ENCODE data around the gene UPK3B. TPM values are rescaled to one million over a fixed set of nuclear protein-coding genes. Genes with fewer than 3 reads are reported as not detected.
"Not testable (repeated sequence)": the region's sequence is repeated elsewhere in the genome, so short reads cannot be mapped to it uniquely, and the experiment has no call there.

The UPK3B gene
- total RNA-seq, 4 donors from 2014 or later, result 3.0 to 11.6 (median 4.9) TPM; not detected in 1

DNA sequence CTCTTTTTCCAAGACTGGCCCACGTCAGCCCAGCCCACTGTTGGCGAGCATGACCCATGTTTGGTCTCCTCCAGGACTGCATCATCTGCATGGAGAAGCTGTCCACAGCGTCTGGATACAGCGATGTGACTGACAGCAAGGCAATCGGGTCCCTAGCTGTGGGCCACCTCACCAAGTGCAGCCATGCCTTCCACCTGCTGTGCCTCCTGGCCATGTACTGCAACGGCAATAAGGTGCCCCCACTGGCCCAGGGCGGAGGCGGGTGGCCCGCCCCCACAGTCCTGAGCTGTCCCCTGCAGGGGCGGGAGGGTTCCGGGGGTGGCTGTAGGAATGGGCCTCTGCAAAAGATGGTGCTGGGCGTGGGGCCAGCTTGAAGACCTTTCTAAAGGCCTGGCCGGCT, 8.1 kb upstream of the UPK3B start:
- H3K9me3 ChIP-seq; H3K4me3 ChIP-seq; H3K4me1 ChIP-seq; intact Hi-C loops (cut with DNase I; ENCODE audit: low total_unique reads); DNase-seq; H3K27me3 ChIP-seq; H3K27ac ChIP-seq: not testable (repeated sequence)
- WGBS, 2 donors (ENCODE audit: low coverage in 1 of 2), result 80% methylated on average over 13 of the region's 13 CpGs; no CpG with 5 or more reads in 1 of the 2 donors
- in situ Hi-C loops (cut with MboI; ENCODE audit: low pct_ligation_motif_present in 1 of 4, low pct_unique_long_range_greater_than_20kb in 1 of 4, low sequenced_read_pairs in 3 of 4), result loop anchor here in 1 of 4 donors (25.0 kb wide), 1 partner anchor 510 kb away; no protein-coding TSS in a partner anchor
- H3K36me3 ChIP-seq, result peaks cover 0 to 21% (median 2%) of the 10 kb centered on the region in 4 donors

DNA sequence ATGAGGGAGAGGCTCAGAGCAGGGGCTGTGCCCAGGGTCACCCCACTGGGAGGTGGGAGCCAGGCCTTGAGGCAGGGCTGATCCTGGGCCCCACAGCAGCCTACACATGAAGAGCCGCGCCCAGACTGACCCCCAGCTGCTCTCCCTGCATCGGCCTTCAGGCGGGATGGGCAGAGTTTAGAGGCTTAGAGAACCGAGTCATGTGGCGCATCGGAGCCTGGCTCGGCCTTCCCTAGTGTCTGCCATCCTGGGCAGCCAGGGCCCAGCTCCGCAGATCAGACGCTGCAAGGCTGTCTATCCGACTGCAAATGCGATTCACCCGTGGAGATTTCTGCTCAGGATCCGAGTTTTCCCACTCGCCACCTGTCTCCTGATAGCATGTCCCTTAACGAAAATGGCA, 7.5 kb upstream of the UPK3B start:
- H3K36me3 ChIP-seq, result peaks cover 0 to 21% (median 2%) of the 10 kb centered on the region in 4 donors
- H3K4me1 ChIP-seq; H3K4me3 ChIP-seq; intact Hi-C loops (cut with DNase I; ENCODE audit: low total_unique reads); DNase-seq; H3K27ac ChIP-seq; H3K27me3 ChIP-seq; H3K9me3 ChIP-seq: not testable (repeated sequence)
- in situ Hi-C loops (cut with MboI; ENCODE audit: low pct_ligation_motif_present in 1 of 4, low pct_unique_long_range_greater_than_20kb in 1 of 4, low sequenced_read_pairs in 3 of 4), result loop anchor here in 1 of 4 donors (25.0 kb wide), 1 partner anchor 509 kb away; no protein-coding TSS in a partner anchor
- WGBS, 2 donors (ENCODE audit: low coverage in 1 of 2), result 98% methylated on average over 8 of the region's 16 CpGs; no CpG with 5 or more reads in 1 of the 2 donors

DNA sequence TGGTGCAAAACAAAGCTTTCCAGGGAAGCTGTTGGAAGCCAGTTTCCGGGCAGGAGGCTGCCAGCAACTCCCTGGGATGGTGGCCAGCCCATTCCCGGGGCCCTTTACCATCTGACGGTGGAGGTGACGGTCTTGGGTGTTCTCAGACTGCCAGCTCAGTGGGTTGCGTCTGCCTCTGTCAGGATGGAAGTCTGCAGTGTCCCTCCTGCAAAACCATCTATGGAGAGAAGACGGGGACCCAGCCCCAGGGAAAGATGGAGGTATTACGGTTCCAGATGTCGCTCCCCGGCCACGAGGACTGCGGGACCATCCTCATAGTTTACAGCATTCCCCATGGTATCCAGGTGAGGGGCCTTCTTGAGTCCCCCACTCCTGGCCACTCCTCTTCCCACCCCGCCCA, 7.1 kb upstream of the UPK3B start:
- H3K27me3 ChIP-seq; H3K4me1 ChIP-seq; H3K4me3 ChIP-seq; DNase-seq; H3K9me3 ChIP-seq; intact Hi-C loops (cut with DNase I; ENCODE audit: low total_unique reads); H3K27ac ChIP-seq: not testable (repeated sequence)
- in situ Hi-C loops (cut with MboI; ENCODE audit: low pct_ligation_motif_present in 1 of 4, low pct_unique_long_range_greater_than_20kb in 1 of 4, low sequenced_read_pairs in 3 of 4), result loop anchor here in 1 of 4 donors (25.0 kb wide), 1 partner anchor 509 kb away; no protein-coding TSS in a partner anchor
- 87% methylated on average over 11 of the region's 12 CpGs; no CpG with 5 or more reads in 1 of the 2 donors for WGBS, 2 donors (ENCODE audit: low coverage in 1 of 2)
- H3K36me3 ChIP-seq, result peaks cover 0 to 21% (median 2%) of the 10 kb centered on the region in 4 donors

DNA sequence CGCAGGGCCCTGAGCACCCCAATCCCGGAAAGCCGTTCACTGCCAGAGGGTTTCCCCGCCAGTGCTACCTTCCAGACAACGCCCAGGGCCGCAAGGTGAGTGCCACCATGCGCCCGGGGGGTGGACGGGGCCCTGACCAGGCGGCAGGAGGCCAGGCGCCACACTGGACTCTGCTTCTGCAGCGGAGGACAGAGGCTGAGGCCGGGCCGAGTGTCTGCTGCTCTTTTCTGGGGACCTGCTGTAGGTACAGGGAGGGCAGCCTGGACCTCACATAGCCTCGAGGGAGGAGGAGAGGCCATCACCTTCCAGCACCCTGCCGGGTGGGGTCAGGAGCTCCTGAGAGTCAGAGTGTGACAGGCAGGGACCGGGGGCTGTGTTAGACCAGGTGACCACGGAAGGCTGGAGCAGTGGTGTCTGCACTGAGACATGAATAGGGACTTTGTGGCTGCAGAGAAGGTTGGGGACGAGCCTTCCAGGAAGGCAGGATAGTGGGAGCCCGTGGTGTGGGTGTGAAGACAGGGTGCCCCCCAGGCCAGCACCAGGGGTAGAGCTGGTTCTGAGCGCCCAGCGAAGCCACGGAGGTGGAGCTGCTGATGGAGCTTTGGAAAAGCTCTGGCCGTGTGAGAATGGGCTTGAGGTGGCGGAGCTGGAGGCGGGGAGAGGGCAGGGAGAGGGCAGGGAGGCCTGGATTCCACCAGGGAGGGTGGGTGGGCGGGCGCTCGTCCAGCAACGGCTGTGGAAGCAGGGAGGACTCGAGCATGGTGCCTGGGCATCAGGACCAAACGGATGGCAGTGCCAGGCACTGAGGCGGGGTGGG, 5.8 kb upstream of the UPK3B start:
- in situ Hi-C loops (cut with MboI; ENCODE audit: low pct_ligation_motif_present in 1 of 4, low pct_unique_long_range_greater_than_20kb in 1 of 4, low sequenced_read_pairs in 3 of 4), result loop anchor here in 1 of 4 donors (25.0 kb wide), 1 partner anchor 508 kb away; no protein-coding TSS in a partner anchor
- 91% methylated on average over 18 of the region's 33 CpGs; no CpG with 5 or more reads in 1 of the 2 donors for WGBS, 2 donors (ENCODE audit: low coverage in 1 of 2)
- intact Hi-C loops (cut with DNase I; ENCODE audit: low total_unique reads); H3K4me1 ChIP-seq; DNase-seq; H3K4me3 ChIP-seq; H3K9me3 ChIP-seq; H3K27ac ChIP-seq; H3K27me3 ChIP-seq: not testable (repeated sequence)
- peaks cover 0 to 21% (median 2%) of the 10 kb centered on the region in 4 donors for H3K36me3 ChIP-seq

DNA sequence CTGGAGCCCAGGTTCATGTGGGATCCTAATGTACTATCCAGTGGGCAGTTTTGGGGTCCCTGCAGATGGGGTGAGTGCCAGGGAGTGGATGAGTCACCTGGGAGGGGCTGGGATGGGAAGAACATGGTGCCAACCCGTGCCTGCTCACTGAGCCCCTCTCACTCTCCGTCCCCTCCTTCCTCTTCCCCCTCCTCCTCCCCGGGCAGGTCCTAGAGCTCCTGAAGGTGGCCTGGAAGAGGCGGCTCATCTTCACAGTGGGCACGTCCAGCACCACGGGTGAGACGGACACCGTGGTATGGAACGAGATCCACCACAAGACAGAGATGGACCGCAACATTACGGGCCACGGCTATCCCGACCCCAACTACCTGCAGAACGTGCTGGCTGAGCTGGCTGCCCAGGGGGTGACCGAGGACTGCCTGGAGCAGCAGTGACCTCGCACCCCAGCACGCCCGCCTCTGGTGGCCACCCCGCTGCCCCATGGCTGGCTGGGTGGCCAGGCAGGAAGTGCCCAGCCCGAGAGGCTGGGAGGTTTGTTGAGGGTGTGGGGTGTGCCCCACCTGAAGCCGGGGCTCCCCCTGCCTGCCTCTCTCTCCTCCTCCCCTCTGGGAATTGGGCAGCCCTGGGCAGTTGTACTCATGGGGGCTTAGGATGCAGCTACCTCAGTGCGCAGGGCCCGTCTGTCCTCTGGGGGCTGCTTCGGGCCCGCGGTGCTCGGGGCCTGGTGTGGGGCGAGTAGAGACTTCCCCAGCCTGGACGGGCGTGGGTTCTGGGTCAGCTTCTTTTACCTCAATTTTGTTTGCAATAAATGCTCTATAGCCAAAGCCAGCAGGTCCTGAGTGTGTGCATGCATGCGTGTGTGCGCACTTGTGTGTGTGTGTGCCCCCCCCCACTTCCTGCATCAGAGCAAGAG, 4.9 kb upstream of the UPK3B start:
- intact Hi-C loops (cut with DNase I; ENCODE audit: low total_unique reads) (no loop called here), in situ Hi-C loops (cut with MboI; ENCODE audit: low pct_ligation_motif_present in 1 of 4, low pct_unique_long_range_greater_than_20kb in 1 of 4, low sequenced_read_pairs in 3 of 4) (loop anchor here in 1 of 4 donors (25.0 kb wide), 1 partner anchor 507 kb away; no protein-coding TSS in a partner anchor)

More for the DNA sequence above, 4.9 kb upstream of the UPK3B start:
- 92% methylated on average over 25 of the region's 32 CpGs; no CpG with 5 or more reads in 1 of the 2 donors for WGBS, 2 donors (ENCODE audit: low coverage in 1 of 2)
- DNase-seq, result no peak
- Histone ChIP-seq H3K4me3 (no peak overlapping the region), H3K27me3 (no peaks in the 10 kb centered on the region), H3K4me1 (peaks cover 0 to 4% (median 0%) of the 10 kb centered on the region in 4 donors), H3K9me3 (no peaks in the 10 kb centered on the region), H3K36me3 (peaks cover 0 to 21% (median 2%) of the 10 kb centered on the region in 4 donors), H3K27ac (no peak overlapping the region)
- TF ChIP-seq POLR2AphosphoS5 (IDR thresholded peaks at IDR 0.05) (no peak), POLR2A (IDR thresholded peaks at IDR 0.05) (no peak), EP300 (IDR thresholded peaks at IDR 0.05; ENCODE audit: low read depth) (no peak)
- TF ChIP-seq, protein P1, sequence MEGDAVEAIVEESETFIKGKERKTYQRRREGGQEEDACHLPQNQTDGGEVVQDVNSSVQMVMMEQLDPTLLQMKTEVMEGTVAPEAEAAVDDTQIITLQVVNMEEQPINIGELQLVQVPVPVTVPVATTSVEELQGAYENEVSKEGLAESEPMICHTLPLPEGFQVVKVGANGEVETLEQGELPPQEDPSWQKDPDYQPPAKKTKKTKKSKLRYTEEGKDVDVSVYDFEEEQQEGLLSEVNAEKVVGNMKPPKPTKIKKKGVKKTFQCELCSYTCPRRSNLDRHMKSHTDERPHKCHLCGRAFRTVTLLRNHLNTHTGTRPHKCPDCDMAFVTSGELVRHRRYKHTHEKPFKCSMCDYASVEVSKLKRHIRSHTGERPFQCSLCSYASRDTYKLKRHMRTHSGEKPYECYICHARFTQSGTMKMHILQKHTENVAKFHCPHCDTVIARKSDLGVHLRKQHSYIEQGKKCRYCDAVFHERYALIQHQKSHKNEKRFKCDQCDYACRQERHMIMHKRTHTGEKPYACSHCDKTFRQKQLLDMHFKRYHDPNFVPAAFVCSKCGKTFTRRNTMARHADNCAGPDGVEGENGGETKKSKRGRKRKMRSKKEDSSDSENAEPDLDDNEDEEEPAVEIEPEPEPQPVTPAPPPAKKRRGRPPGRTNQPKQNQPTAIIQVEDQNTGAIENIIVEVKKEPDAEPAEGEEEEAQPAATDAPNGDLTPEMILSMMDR (IDR thresholded peaks at IDR 0.05), result no peak

Measured in transverse colon (tissue), 4 donors.